ENCODE results near the gene GSX2.

DNA sequence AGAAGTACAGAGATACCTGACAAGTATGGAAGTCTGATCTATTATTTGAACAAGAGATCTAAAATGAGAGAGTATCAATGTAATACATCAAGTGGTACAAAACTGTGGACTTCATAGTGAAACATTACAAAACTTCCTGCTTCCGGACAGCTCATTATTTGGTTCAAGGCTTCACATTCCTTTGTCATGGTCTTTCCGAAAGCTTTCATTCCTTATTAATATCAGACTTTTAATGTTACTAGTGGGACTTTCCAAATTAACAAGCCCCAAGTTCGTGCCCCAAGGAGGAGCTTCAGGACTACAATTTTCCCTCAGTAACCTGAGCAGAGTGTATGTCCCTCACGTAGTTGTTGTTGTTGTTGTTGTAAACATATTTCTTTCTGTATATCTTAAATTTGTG, 36.7 kb upstream of the GSX2 start:
- TF ChIP-seq ZNF37A (tag by site-specific recombination; IDR thresholded peaks at IDR 0.05) (no peak), ZBTB7A (tag by site-specific recombination; IDR thresholded peaks at IDR 0.05; ENCODE audit: low read depth) (no peak), GLI2 (tag by site-specific recombination; IDR thresholded peaks at IDR 0.05; ENCODE audit: borderline replicate concordance, low read depth) (no peak), ZNF707 (tag by site-specific recombination; IDR thresholded peaks at IDR 0.05) (no peak), ZNF664 (tag by site-specific recombination; IDR thresholded peaks at IDR 0.05) (no peak), ZNF560 (tag by site-specific recombination; IDR thresholded peaks at IDR 0.05; ENCODE audit: borderline replicate concordance) (no peak), KLF16 (tag by site-specific recombination; IDR thresholded peaks at IDR 0.05) (no peak), ZNF350 (tag by site-specific recombination; IDR thresholded peaks at IDR 0.05) (no peak), ZNF133 (tag by site-specific recombination; IDR thresholded peaks at IDR 0.05) (no peak)
- TF ChIP-seq, protein P1, sequence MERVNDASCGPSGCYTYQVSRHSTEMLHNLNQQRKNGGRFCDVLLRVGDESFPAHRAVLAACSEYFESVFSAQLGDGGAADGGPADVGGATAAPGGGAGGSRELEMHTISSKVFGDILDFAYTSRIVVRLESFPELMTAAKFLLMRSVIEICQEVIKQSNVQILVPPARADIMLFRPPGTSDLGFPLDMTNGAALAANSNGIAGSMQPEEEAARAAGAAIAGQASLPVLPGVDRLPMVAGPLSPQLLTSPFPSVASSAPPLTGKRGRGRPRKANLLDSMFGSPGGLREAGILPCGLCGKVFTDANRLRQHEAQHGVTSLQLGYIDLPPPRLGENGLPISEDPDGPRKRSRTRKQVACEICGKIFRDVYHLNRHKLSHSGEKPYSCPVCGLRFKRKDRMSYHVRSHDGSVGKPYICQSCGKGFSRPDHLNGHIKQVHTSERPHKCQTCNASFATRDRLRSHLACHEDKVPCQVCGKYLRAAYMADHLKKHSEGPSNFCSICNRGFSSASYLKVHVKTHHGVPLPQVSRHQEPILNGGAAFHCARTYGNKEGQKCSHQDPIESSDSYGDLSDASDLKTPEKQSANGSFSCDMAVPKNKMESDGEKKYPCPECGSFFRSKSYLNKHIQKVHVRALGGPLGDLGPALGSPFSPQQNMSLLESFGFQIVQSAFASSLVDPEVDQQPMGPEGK (tag by site-specific recombination; IDR thresholded peaks at IDR 0.05): no peak
- TF ChIP-seq, protein P2, sequence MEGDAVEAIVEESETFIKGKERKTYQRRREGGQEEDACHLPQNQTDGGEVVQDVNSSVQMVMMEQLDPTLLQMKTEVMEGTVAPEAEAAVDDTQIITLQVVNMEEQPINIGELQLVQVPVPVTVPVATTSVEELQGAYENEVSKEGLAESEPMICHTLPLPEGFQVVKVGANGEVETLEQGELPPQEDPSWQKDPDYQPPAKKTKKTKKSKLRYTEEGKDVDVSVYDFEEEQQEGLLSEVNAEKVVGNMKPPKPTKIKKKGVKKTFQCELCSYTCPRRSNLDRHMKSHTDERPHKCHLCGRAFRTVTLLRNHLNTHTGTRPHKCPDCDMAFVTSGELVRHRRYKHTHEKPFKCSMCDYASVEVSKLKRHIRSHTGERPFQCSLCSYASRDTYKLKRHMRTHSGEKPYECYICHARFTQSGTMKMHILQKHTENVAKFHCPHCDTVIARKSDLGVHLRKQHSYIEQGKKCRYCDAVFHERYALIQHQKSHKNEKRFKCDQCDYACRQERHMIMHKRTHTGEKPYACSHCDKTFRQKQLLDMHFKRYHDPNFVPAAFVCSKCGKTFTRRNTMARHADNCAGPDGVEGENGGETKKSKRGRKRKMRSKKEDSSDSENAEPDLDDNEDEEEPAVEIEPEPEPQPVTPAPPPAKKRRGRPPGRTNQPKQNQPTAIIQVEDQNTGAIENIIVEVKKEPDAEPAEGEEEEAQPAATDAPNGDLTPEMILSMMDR (tag by site-specific recombination; IDR thresholded peaks at IDR 0.05): no peak

Data from HEK293 (cell line).